H1 (cell line): Measurements from ENCODE around the gene RBL1. TPM values are rescaled to one million over a fixed set of nuclear protein-coding genes. Genes with fewer than 3 reads are reported as not detected.

Experiments
- SAP30 ChIP-seq: fragments of 300-600 bp; sonication (generic); IDR thresholded peaks from 2 replicates; pipeline ENCODE4 v1.7.1; 2012; ENCODE audit warnings: low read length, moderate library complexity, mild to moderate bottlenecking, inconsistent platforms; ENCODE audit not compliant: insufficient read depth, insufficient replicate concordance
- SP2 ChIP-seq: IDR thresholded peaks from 2 replicates; pipeline ENCODE4 v1.6.1; 2012; ENCODE audit warnings: mild to moderate bottlenecking, low read length, inconsistent platforms
- polyA plus RNA-seq, 7 experiments: library from polyadenylated mRNA; depleted of rRNA in 3 of 7; stranded (reverse) in 5 of 7; unstranded in 2 of 7; fragments of >200 nt in 5 of 7; fragments of 200-250 nt in 2 of 7; gene quantifications; 1 replicate in 5 of 7; 2 replicates in 1 of 7; 4 replicates in 1 of 7; pipeline versions ENCODE4 v1.2.1 to v1.2.3, GENCODE V29; 2011 to 2013; ENCODE audit warnings: missing spikeins in 2 of 7, mixed read lengths in 2 of 7
- total RNA-seq: library from RNA; stranded (reverse); fragmentation: NEBNext Ultra II Directional; extraction: Animal tissue kit (Norgen Biotek cat#: 25700); gene quantifications from 2 replicates; pipeline ENCODE4 v1.2.1, GENCODE V29; 2021

The RBL1 gene
- total and polyA plus RNA-seq, 2 of the 8 experiments (the other 6 are each of a cell fraction or from before 2014, with no cell fraction given): 3.2 to 12.3 TPM

- no peak for TF ChIP-seq SAP30
- no peak for TF ChIP-seq SP2
Observed at GRCh38 chr20:37133952-37134351, 38.2 kb upstream of the RBL1 start (continued).
